HFFc6 (cell line): ENCODE results near the gene ATRX. TPM values are rescaled to one million over a fixed set of nuclear protein-coding genes. Genes with fewer than 3 reads are reported as not detected.

Experiments
- DNase-seq: peaks from one replicate; pipeline ENCODE4 v3.0.0-alpha.2; 2018
- H3K27ac Mint-ChIP-seq: 2 replicates; pipeline ENCODE4 v1.8.0; 2020; ENCODE audit warnings: mild to moderate bottlenecking, mixed read lengths
- H3K27me3 Mint-ChIP-seq: 2 replicates; pipeline ENCODE4 v1.8.0; 2021; ENCODE audit warnings: mild to moderate bottlenecking, moderate library complexity, mixed read lengths; ENCODE audit not compliant: insufficient read depth
- H3K36me3 Mint-ChIP-seq: 2 replicates; pipeline ENCODE4 v1.8.0; 2021; ENCODE audit warnings: low read depth, mixed read lengths
- H3K4me1 Mint-ChIP-seq: 2 replicates; pipeline ENCODE4 v1.8.0; 2020; ENCODE audit warnings: low read depth, mixed read lengths
- H3K4me3 Mint-ChIP-seq: 2 replicates; pipeline ENCODE4 v1.8.0; 2020; ENCODE audit warnings: mild to moderate bottlenecking, moderate library complexity, mixed read lengths
- H3K9me3 Mint-ChIP-seq: 2 replicates; pipeline ENCODE4 v1.8.0; 2020; ENCODE audit warnings: mild to moderate bottlenecking, mixed read lengths
- CTCF ChIP-seq: fragments of 200-600 bp; sonication (generic); IDR thresholded peaks from 2 replicates; pipeline ENCODE4 v1.5.0; 2021; ENCODE audit warnings: antibody characterized with exemption, mild to moderate bottlenecking
- total RNA-seq, 6 experiments: library from RNA; stranded (reverse); fragmentation: NEBNext Ultra II Directional; extraction: Animal tissue kit (Norgen Biotek cat#: 25700); gene quantifications; 2 replicates in 1 of 6; 3 replicates in 5 of 6; pipeline ENCODE4 v1.2.3, GENCODE V29; 2021

The ATRX gene
- total RNA-seq, 6 experiments from 2014 or later = 49.4 to 65.1 (median 54.5) TPM

GRCh38 chrX:77658886-77659285 is 127.1 kb downstream of the ATRX start:
- Mint-ChIP-seq H3K27me3 (no peaks in the 10 kb centered on the region), H3K4me3 (no peak overlapping the region), H3K36me3 (peaks cover 5% of the 10 kb centered on the region; the same call in 1 of the 2 replicates), H3K4me1 (peaks cover 4% of the 10 kb centered on the region), H3K9me3 (no peaks in the 10 kb centered on the region), H3K27ac (no peak overlapping the region)
- DNase-seq = no peak
- no peak for TF ChIP-seq CTCF

- no peak for TF ChIP-seq CTCF
- DNase-seq = no peak
- Mint-ChIP-seq H3K27ac (no peak overlapping the region), H3K27me3 (no peaks in the 10 kb centered on the region), H3K36me3 (peaks cover 8% of the 10 kb centered on the region; the same call in 1 of the 2 replicates), H3K9me3 (no peaks in the 10 kb centered on the region; the same call in 1 of the 2 replicates), H3K4me1 (peaks cover 10% of the 10 kb centered on the region), H3K4me3 (no peak overlapping the region)
These were observed 133.9 kb downstream of the ATRX start for GRCh38 chrX:77652095-77652494.

- peaks cover 13% of the 10 kb centered on the region for H3K36me3 Mint-ChIP-seq
- DNase-seq = no peak
- peaks cover 9% of the 10 kb centered on the region; the same call in 1 of the 2 replicates for H3K4me1 Mint-ChIP-seq
- no peaks in the 10 kb centered on the region for H3K9me3 Mint-ChIP-seq
- no peak overlapping the region for H3K4me3 Mint-ChIP-seq
- TF ChIP-seq CTCF = no peak
- no peak overlapping the region for H3K27ac Mint-ChIP-seq
- H3K27me3 Mint-ChIP-seq = no peaks in the 10 kb centered on the region; the same call in 1 of the 2 replicates
These were observed 145.3 kb downstream of the ATRX start for GRCh38 chrX:77640702-77641101.

- Mint-ChIP-seq H3K36me3 (peaks cover 7% of the 10 kb centered on the region), H3K27ac (no peak overlapping the region), H3K4me3 (no peak overlapping the region), H3K9me3 (no peaks in the 10 kb centered on the region), H3K4me1 (peaks cover 9% of the 10 kb centered on the region; the same call in 1 of the 2 replicates), H3K27me3 (no peaks in the 10 kb centered on the region; the same call in 1 of the 2 replicates)
- TF ChIP-seq CTCF = no peak
- DNase-seq = no peak
These were observed 146.2 kb downstream of the ATRX start for GRCh38 chrX:77639820-77640219.

- no peaks in the 10 kb centered on the region for H3K27me3 Mint-ChIP-seq
- TF ChIP-seq CTCF = no peak
- peaks cover 9% of the 10 kb centered on the region; the same call in 1 of the 2 replicates for H3K4me1 Mint-ChIP-seq
- H3K36me3 Mint-ChIP-seq = no peaks in the 10 kb centered on the region; the same call in 1 of the 2 replicates
- H3K4me3 Mint-ChIP-seq = no peak overlapping the region
- no peak overlapping the region for H3K27ac Mint-ChIP-seq
- H3K9me3 Mint-ChIP-seq = no peaks in the 10 kb centered on the region
- no peak for DNase-seq
These were observed 147.6 kb downstream of the ATRX start for GRCh38 chrX:77638397-77638796.

GRCh38 chrX:77635373-77635772 is 150.6 kb downstream of the ATRX start:
- H3K4me3 Mint-ChIP-seq = no peak overlapping the region
- H3K36me3 Mint-ChIP-seq = no peaks in the 10 kb centered on the region
- H3K4me1 Mint-ChIP-seq = no peaks in the 10 kb centered on the region
- H3K27ac Mint-ChIP-seq = no peak overlapping the region
- H3K27me3 Mint-ChIP-seq = no peaks in the 10 kb centered on the region
- TF ChIP-seq CTCF = no peak
- DNase-seq = no peak
- H3K9me3 Mint-ChIP-seq = no peaks in the 10 kb centered on the region
